PFSK-1 (cell line): ENCODE results near the gene DDN.

ENCODE experiments used
- FOXP2 ChIP-seq: optimal IDR thresholded peaks from 2 replicates; pipeline ENCODE3; 2011; ENCODE audit warnings: borderline replicate concordance, control low read depth, inconsistent platforms; ENCODE audit not compliant: insufficient read depth; ENCODE audit errors: extremely low read length, extremely low read depth
- POLR2AphosphoS5 ChIP-seq: IDR thresholded peaks from 2 replicates; pipeline ENCODE4 v1.6.1; 2012; ENCODE audit warnings: low read depth, mild to moderate bottlenecking, control low read depth, low read length, moderate library complexity
- SIN3A ChIP-seq: IDR thresholded peaks from 2 replicates; pipeline ENCODE4 v1.6.1; 2012; ENCODE audit warnings: mild to moderate bottlenecking, low read length, moderate library complexity, borderline replicate concordance; ENCODE audit not compliant: insufficient read depth
- TAF1 ChIP-seq: IDR thresholded peaks from 2 replicates; pipeline ENCODE4 v1.6.1; 2012; ENCODE audit warnings: low read length, control low read depth, borderline replicate concordance; ENCODE audit not compliant: insufficient read depth
- TF ChIP-seq, protein P1 (sequence below), 2 experiments: IDR thresholded peaks; 2 replicates each; pipeline versions ENCODE4 v1.6.1 to v1.8.0; 2011 to 2012; ENCODE audit warnings: low read depth in 2 of 2, low read length in 2 of 2, control low read depth in 1 of 2, inconsistent platforms in 1 of 2, mild to moderate bottlenecking in 1 of 2, moderate library complexity in 1 of 2; ENCODE audit not compliant: insufficient read depth in 1 of 2

DNA sequence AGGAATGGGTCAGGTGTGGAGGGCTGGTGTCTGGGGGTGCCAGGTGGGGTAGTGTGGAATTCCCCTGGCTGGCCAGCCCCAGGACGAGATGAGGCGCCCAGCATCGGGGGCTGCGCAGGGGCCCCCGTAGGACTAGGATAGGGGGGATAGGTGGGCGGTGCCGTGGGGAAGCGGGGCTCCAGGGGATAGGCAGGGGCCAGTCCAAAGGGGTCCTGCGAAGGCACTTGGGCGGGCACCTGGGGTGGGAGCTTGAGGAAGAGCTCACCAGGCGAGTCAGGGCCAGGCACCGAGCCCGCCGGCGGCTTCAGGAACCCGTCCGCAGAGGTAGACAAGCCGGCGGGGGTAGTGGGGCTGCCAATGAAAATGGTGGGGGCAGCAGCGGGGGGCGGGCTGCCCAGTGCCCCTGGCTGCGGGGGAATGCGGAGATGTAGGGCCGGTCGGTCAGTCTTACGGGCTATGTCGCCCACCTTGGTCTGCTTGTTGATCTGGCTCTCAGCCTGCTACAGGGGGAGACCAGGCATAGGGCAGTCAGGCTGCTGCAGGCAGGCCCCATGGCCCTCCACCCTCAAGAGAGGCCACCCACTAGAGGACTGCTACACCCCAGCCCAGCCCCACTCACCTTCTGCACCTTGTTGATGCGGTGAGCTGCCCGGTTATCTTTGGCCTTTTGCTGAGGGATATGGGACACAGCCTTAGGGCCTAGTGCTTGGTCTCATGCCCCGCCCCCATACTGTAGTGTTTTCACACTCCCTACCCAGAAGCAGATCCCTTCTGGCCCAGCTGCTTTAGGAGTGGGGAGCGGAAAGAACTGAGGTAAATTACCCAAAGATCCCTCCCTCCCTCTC lies 42.1 kb upstream of the DDN start:
- TF ChIP-seq SIN3A, result no peak
- TF ChIP-seq, protein P1, sequence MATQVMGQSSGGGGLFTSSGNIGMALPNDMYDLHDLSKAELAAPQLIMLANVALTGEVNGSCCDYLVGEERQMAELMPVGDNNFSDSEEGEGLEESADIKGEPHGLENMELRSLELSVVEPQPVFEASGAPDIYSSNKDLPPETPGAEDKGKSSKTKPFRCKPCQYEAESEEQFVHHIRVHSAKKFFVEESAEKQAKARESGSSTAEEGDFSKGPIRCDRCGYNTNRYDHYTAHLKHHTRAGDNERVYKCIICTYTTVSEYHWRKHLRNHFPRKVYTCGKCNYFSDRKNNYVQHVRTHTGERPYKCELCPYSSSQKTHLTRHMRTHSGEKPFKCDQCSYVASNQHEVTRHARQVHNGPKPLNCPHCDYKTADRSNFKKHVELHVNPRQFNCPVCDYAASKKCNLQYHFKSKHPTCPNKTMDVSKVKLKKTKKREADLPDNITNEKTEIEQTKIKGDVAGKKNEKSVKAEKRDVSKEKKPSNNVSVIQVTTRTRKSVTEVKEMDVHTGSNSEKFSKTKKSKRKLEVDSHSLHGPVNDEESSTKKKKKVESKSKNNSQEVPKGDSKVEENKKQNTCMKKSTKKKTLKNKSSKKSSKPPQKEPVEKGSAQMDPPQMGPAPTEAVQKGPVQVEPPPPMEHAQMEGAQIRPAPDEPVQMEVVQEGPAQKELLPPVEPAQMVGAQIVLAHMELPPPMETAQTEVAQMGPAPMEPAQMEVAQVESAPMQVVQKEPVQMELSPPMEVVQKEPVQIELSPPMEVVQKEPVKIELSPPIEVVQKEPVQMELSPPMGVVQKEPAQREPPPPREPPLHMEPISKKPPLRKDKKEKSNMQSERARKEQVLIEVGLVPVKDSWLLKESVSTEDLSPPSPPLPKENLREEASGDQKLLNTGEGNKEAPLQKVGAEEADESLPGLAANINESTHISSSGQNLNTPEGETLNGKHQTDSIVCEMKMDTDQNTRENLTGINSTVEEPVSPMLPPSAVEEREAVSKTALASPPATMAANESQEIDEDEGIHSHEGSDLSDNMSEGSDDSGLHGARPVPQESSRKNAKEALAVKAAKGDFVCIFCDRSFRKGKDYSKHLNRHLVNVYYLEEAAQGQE (IDR thresholded peaks at IDR 0.05; ENCODE audit: insufficient read depth in 1 of 2, low read depth in 2 of 2, low read length in 2 of 2), result no peak
- no peak for TF ChIP-seq TAF1
- 0 out of 2 replicates have a peak, but pooled peaks have one; percentile 24 for TF ChIP-seq POLR2AphosphoS5
- TF ChIP-seq FOXP2, result no peak
